ENCODE results near the gene ABCC1.

Gene ABCC1

GRCh38 chr16:16154281-16154951 is 205.0 kb downstream of the ABCC1 start:
- H3K4me3 ChIP-seq (ENCODE audit: control insufficient read depth, low read depth, low read length), result no peak overlapping the region
- no peak for DNase-seq (ENCODE audit: low read depth)
- no peak for TF ChIP-seq CTCF (conservative IDR thresholded peaks at IDR 0.05; ENCODE audit: control insufficient read depth, insufficient read depth, low read depth, low read length)

- no peak overlapping the region for H3K4me3 ChIP-seq (ENCODE audit: control insufficient read depth, low read depth, low read length)
- TF ChIP-seq CTCF (conservative IDR thresholded peaks at IDR 0.05; ENCODE audit: control insufficient read depth, insufficient read depth, low read depth, low read length), result no peak
- DNase-seq (ENCODE audit: low read depth), result no peak
Observed at GRCh38 chr16:16155234-16155633, 205.8 kb downstream of the ABCC1 start.

- TF ChIP-seq CTCF (conservative IDR thresholded peaks at IDR 0.05; ENCODE audit: control insufficient read depth, insufficient read depth, low read depth, low read length), result no peak
- DNase-seq (ENCODE audit: low read depth), result no peak
- H3K4me3 ChIP-seq (ENCODE audit: control insufficient read depth, low read depth, low read length), result no peak overlapping the region
Observed at GRCh38 chr16:16157166-16157565, 207.8 kb downstream of the ABCC1 start.

GRCh38 chr16:16158082-16158658 is 208.8 kb downstream of the ABCC1 start:
- TF ChIP-seq CTCF (conservative IDR thresholded peaks at IDR 0.05; ENCODE audit: control insufficient read depth, insufficient read depth, low read depth, low read length), result no peak
- H3K4me3 ChIP-seq (ENCODE audit: control insufficient read depth, low read depth, low read length), result no peak overlapping the region

GRCh38 chr16:16158741-16159374 is 209.4 kb downstream of the ABCC1 start:
- TF ChIP-seq CTCF (conservative IDR thresholded peaks at IDR 0.05; ENCODE audit: control insufficient read depth, insufficient read depth, low read depth, low read length), result no peak
- H3K4me3 ChIP-seq (ENCODE audit: control insufficient read depth, low read depth, low read length), result no peak overlapping the region
- DNase-seq (ENCODE audit: low read depth), result peak; percentile 27

More at GRCh38 chr16:16158082-16158658, 208.8 kb downstream of the ABCC1 start:
- no peak for DNase-seq (ENCODE audit: low read depth)

GRCh38 chr16:16159662-16160061 is 210.2 kb downstream of the ABCC1 start:
- TF ChIP-seq CTCF (conservative IDR thresholded peaks at IDR 0.05; ENCODE audit: control insufficient read depth, insufficient read depth, low read depth, low read length), result no peak
- no peak for DNase-seq (ENCODE audit: low read depth)
- no peak overlapping the region for H3K4me3 ChIP-seq (ENCODE audit: control insufficient read depth, low read depth, low read length)
